Neural cell (in vitro differentiated cells): Measurements from ENCODE around the gene SLC12A3. TPM values are rescaled to one million over a fixed set of nuclear protein-coding genes. Genes with fewer than 3 reads are reported as not detected.

Experiments
- H2AFZ ChIP-seq: fragments of 200-600, 300-800 bp; sonication (generic), shearing (Covaris generic); 2 replicates; pipeline ENCODE4 v1.6.0; 2014; ENCODE audit warnings: low read depth, mild to moderate bottlenecking, antibody characterized with exemption, low read length, moderate library complexity
- H3F3A ChIP-seq: fragments of 200-600 bp; shearing (Covaris generic); 2 replicates; pipeline ENCODE4 v1.6.1; 2016; ENCODE audit warnings: mild to moderate bottlenecking, moderate library complexity, mixed read lengths, antibody characterized with exemption, low read length; ENCODE audit not compliant: insufficient read depth, poor library complexity, severe bottlenecking
- H3K27ac ChIP-seq: fragments of 200-600, 300-800 bp; sonication (generic), shearing (Covaris generic); 2 replicates; pipeline ENCODE4 v1.5.1; 2014; ENCODE audit warnings: mild to moderate bottlenecking, low read length, moderate library complexity
- H3K27me3 ChIP-seq: fragments of 300-800, 200-600 bp; sonication (generic), shearing (Covaris generic); 2 replicates; pipeline ENCODE4 v1.6.0; 2014; ENCODE audit warnings: mild to moderate bottlenecking, low read depth, low read length, moderate library complexity; ENCODE audit not compliant: insufficient read depth
- H3K36me3 ChIP-seq: fragments of 300-800, 200-600 bp; sonication (generic), shearing (Covaris generic); 2 replicates; pipeline ENCODE4 v1.5.1; 2014; ENCODE audit warnings: mild to moderate bottlenecking, antibody characterized with exemption, low read length, moderate library complexity; ENCODE audit not compliant: insufficient read depth
- H3K4me2 ChIP-seq: fragments of 300-800, 200-600 bp; sonication (generic), shearing (Covaris generic); 2 replicates; pipeline ENCODE4 v1.6.0; 2014; ENCODE audit warnings: mild to moderate bottlenecking, low read length
- H3K4me3 ChIP-seq: fragments of 300-800, 200-600 bp; sonication (generic), shearing (Covaris generic); 2 replicates; pipeline ENCODE4 v1.5.1; 2014; ENCODE audit warnings: mild to moderate bottlenecking, low read length, moderate library complexity
- H3K79me2 ChIP-seq: fragments of 200-600 bp; shearing (Covaris generic); replicated peaks from 2 replicates; pipeline ENCODE4 v1.6.0; 2014; ENCODE audit warnings: mild to moderate bottlenecking, low read length, moderate library complexity; ENCODE audit not compliant: insufficient read depth
- H3K9ac ChIP-seq: fragments of 300-800, 200-600 bp; sonication (generic), shearing (Covaris generic); 2 replicates; pipeline ENCODE4 v1.6.1; 2016; ENCODE audit warnings: mild to moderate bottlenecking, low read length, mixed read lengths
- H3K9me2 ChIP-seq: fragments of 200-600 bp; shearing (Covaris generic); 2 replicates; pipeline ENCODE4 v1.6.1; 2016; ENCODE audit warnings: mild to moderate bottlenecking, low read length, mixed read lengths; ENCODE audit not compliant: insufficient read depth
- H3K9me3 ChIP-seq: fragments of 200-600, 300-800 bp; sonication (generic), shearing (Covaris generic); 2 replicates; pipeline ENCODE4 v1.6.1; 2016; ENCODE audit warnings: mild to moderate bottlenecking, mixed run types, low read length, moderate library complexity, mixed read lengths
- H4K20me1 ChIP-seq: fragments of 200-600 bp; shearing (Covaris generic); 2 replicates; pipeline ENCODE4 v1.6.1; 2016; ENCODE audit warnings: mild to moderate bottlenecking, mixed run types; ENCODE audit not compliant: insufficient read depth
- EP300 ChIP-seq: fragments of 450-650 bp; conservative IDR thresholded peaks from 2 replicates; pipeline ENCODE4 v1.6.1; 2014; ENCODE audit warnings: antibody characterized with exemption, mild to moderate bottlenecking, moderate library complexity; ENCODE audit not compliant: poor library complexity, severe bottlenecking
- EZH2 ChIP-seq: fragments of 200-600, 300-800 bp; shearing (Covaris generic), sonication (generic); IDR thresholded peaks from 2 replicates; pipeline ENCODE4 v1.6.1; 2014; ENCODE audit warnings: antibody characterized with exemption, low read length, borderline replicate concordance, mild to moderate bottlenecking; ENCODE audit not compliant: insufficient read depth, poor library complexity, severe bottlenecking
- MXI1 ChIP-seq: fragments of 450-650 bp; conservative IDR thresholded peaks from 2 replicates; pipeline ENCODE4 v1.6.1; 2014; ENCODE audit warnings: antibody characterized with exemption, mild to moderate bottlenecking; ENCODE audit not compliant: poor library complexity, severe bottlenecking
- POLR2AphosphoS5 ChIP-seq: IDR thresholded peaks from 2 replicates; pipeline ENCODE4 v1.6.1; 2012
- RAD21 ChIP-seq: fragments of 450-650 bp; conservative IDR thresholded peaks from 2 replicates; pipeline ENCODE4 v1.6.1; 2014; ENCODE audit warnings: antibody characterized with exemption, mild to moderate bottlenecking, moderate library complexity
- SMC3 ChIP-seq: fragments of 450-650 bp; conservative IDR thresholded peaks from 2 replicates; pipeline ENCODE4 v1.6.1; 2014; ENCODE audit warnings: antibody characterized with exemption, mild to moderate bottlenecking, moderate library complexity; ENCODE audit not compliant: poor library complexity
- TAF1 ChIP-seq: IDR thresholded peaks from 2 replicates; pipeline ENCODE4 v1.6.1; 2012; ENCODE audit warnings: low read depth
- polyA plus RNA-seq: library from polyadenylated mRNA; depleted of rRNA; stranded (reverse); fragments of >200 nt; gene quantifications from 2 replicates; pipeline ENCODE4 v1.2.3, GENCODE V29; 2014
- TF ChIP-seq, protein P1 (sequence below): fragments of 450-650 bp; IDR thresholded peaks from 2 replicates; pipeline ENCODE4 v1.5.1; 2014; ENCODE audit warnings: antibody characterized with exemption, mild to moderate bottlenecking, moderate library complexity; ENCODE audit not compliant: poor library complexity, severe bottlenecking
- TF ChIP-seq, protein P2 (sequence below): IDR thresholded peaks from 2 replicates; pipeline ENCODE4 v1.6.1; 2012; ENCODE audit warnings: borderline replicate concordance

The SLC12A3 gene
- polyA plus RNA-seq, 1 donor from 2014 or later = 0.09 TPM

DNA sequence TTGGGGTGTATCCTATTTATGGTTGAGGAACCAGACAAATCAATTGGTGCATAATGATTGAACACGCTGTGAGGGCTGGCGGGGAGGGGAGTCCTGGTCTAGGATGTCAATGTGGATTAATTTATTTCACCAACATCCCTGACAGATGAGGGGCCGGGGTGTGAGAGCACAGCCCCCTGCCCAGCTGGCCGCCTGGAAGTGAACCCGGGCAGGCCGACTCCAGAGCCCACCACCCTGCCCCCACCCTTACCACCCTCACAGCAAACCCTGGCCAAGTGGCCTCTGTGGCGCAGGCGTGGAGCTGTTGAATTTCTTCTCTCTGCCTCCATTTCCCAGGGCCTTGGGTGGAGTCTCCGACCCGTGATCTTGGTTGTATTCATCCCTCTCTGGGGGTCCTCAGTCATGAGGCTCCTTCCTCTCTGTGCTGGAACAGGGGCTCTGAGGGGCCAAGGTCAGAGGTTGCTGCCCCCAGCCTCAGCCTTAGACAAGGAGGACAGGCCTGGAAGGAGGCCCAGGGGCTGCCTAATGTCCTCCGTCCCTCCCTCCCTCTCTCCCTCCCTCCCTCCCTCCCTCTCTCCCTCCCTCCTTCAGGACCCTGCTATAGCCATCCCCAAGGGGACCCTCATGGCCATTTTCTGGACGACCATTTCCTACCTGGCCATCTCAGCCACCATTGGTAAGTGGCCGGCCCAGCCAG is 12.6 kb downstream of the SLC12A3 start:
- no peaks in the 10 kb centered on the region for H3K27me3 ChIP-seq
- no peaks in the 10 kb centered on the region for H3K9me3 ChIP-seq
- no peaks in the 10 kb centered on the region for H4K20me1 ChIP-seq
- H3K9ac ChIP-seq = no peak overlapping the region
- H3K9me2 ChIP-seq = no peaks in the 10 kb centered on the region
- no peaks in the 10 kb centered on the region for H3F3A ChIP-seq
- H2AFZ ChIP-seq = no peak overlapping the region
- no peak overlapping the region for H3K4me3 ChIP-seq
- no peak overlapping the region for H3K27ac ChIP-seq
- TF ChIP-seq EZH2 = no peak
- no peak for TF ChIP-seq SMC3
- TF ChIP-seq TAF1 = no peak
- no peak for TF ChIP-seq POLR2AphosphoS5
- TF ChIP-seq, protein P1, sequence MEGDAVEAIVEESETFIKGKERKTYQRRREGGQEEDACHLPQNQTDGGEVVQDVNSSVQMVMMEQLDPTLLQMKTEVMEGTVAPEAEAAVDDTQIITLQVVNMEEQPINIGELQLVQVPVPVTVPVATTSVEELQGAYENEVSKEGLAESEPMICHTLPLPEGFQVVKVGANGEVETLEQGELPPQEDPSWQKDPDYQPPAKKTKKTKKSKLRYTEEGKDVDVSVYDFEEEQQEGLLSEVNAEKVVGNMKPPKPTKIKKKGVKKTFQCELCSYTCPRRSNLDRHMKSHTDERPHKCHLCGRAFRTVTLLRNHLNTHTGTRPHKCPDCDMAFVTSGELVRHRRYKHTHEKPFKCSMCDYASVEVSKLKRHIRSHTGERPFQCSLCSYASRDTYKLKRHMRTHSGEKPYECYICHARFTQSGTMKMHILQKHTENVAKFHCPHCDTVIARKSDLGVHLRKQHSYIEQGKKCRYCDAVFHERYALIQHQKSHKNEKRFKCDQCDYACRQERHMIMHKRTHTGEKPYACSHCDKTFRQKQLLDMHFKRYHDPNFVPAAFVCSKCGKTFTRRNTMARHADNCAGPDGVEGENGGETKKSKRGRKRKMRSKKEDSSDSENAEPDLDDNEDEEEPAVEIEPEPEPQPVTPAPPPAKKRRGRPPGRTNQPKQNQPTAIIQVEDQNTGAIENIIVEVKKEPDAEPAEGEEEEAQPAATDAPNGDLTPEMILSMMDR = no peak
- TF ChIP-seq MXI1 = no peak
- H3K4me2 ChIP-seq = no peak overlapping the region
- H3K79me2 ChIP-seq = no peaks in the 10 kb centered on the region
- no peaks in the 10 kb centered on the region for H3K36me3 ChIP-seq

DNA sequence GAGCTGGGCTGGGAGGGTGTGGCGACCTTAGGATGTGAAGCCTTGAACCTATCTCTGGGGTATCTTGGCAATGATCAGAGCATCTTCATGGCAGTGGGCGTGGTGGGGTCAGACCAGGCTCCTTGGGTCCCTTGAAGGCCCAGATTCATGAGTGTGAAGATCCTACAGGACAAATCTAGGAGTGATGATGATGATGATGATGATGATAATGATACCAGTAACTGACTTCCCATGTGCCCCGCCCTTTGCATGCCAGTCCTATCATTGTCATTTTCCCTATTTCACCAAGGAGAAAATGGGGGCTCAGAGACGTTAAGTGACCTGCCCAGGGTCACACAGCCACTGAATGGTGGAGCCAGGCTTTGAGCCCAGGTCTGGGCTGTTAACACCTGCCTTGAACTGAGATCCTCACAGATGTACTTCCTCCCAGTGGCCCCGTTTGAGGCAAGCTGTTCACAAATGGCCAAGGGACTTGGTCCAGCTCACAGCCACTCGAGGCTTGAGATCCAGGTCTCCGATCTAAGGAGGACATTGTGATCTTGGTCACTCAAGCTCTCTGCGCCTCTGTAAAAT is 13.4 kb downstream of the SLC12A3 start:
- H3K36me3 ChIP-seq = no peaks in the 10 kb centered on the region
- no peaks in the 10 kb centered on the region for H3K79me2 ChIP-seq
- no peaks in the 10 kb centered on the region for H3K9me2 ChIP-seq
- H3K27ac ChIP-seq = no peak overlapping the region
- H3K9me3 ChIP-seq = no peaks in the 10 kb centered on the region
- no peak overlapping the region for H2AFZ ChIP-seq
- H3K9ac ChIP-seq = no peak overlapping the region
- H4K20me1 ChIP-seq = no peaks in the 10 kb centered on the region
- no peaks in the 10 kb centered on the region for H3F3A ChIP-seq
- H3K4me2 ChIP-seq = no peak overlapping the region
- no peak overlapping the region for H3K4me3 ChIP-seq
- no peak for TF ChIP-seq RAD21
- TF ChIP-seq, protein P1 = no peak
- TF ChIP-seq TAF1 = no peak
- no peak for TF ChIP-seq EZH2
- no peak for TF ChIP-seq EP300
- no peak for TF ChIP-seq SMC3
- no peak for TF ChIP-seq POLR2AphosphoS5
- TF ChIP-seq MXI1 = no peak
- TF ChIP-seq, protein P2, sequence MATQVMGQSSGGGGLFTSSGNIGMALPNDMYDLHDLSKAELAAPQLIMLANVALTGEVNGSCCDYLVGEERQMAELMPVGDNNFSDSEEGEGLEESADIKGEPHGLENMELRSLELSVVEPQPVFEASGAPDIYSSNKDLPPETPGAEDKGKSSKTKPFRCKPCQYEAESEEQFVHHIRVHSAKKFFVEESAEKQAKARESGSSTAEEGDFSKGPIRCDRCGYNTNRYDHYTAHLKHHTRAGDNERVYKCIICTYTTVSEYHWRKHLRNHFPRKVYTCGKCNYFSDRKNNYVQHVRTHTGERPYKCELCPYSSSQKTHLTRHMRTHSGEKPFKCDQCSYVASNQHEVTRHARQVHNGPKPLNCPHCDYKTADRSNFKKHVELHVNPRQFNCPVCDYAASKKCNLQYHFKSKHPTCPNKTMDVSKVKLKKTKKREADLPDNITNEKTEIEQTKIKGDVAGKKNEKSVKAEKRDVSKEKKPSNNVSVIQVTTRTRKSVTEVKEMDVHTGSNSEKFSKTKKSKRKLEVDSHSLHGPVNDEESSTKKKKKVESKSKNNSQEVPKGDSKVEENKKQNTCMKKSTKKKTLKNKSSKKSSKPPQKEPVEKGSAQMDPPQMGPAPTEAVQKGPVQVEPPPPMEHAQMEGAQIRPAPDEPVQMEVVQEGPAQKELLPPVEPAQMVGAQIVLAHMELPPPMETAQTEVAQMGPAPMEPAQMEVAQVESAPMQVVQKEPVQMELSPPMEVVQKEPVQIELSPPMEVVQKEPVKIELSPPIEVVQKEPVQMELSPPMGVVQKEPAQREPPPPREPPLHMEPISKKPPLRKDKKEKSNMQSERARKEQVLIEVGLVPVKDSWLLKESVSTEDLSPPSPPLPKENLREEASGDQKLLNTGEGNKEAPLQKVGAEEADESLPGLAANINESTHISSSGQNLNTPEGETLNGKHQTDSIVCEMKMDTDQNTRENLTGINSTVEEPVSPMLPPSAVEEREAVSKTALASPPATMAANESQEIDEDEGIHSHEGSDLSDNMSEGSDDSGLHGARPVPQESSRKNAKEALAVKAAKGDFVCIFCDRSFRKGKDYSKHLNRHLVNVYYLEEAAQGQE = no peak
- no peaks in the 10 kb centered on the region for H3K27me3 ChIP-seq
